NCI-H2081 (cell line): ENCODE measurements around the gene WNT10A.
"Not testable (repeated sequence)": the region's sequence is repeated elsewhere in the genome, so short reads cannot be mapped to it uniquely, and the experiment has no call there.

Experiments
- DNase-seq, 2 experiments: peaks; one replicate each; lab custom pipeline; 2025; lab: John Stamatoyannopoulos, UW

WNT10A gene

GRCh38 chr2:218880102-218880858 lies at the start of gene WNT10A:
WNT10A (plus strand) TSS chr2:218880852; CDS start chr2:218880996, 144 bp downstream.
- DNase-seq = peak; percentile 81 to 86

- no peak for DNase-seq
Measured at GRCh38 chr2:218831378-218831990, 49.2 kb upstream of the WNT10A start, which contains the start of gene PRKAG3. PRKAG3 (minus strand) TSS chr2:218831803.

GRCh38 chr2:218832081-218832480 lies 48.6 kb upstream of the WNT10A start:
- DNase-seq = no peak

- no peak for DNase-seq
Measured at GRCh38 chr2:218832520-218832919, 48.1 kb upstream of the WNT10A start.

- DNase-seq = no peak
Measured at GRCh38 chr2:218833023-218833609, 47.5 kb upstream of the WNT10A start.

GRCh38 chr2:218834685-218835084 lies 46.0 kb upstream of the WNT10A start:
- no peak for DNase-seq

GRCh38 chr2:218837495-218837894 lies 43.2 kb upstream of the WNT10A start:
- no peak for DNase-seq

- no peak for DNase-seq
Measured at GRCh38 chr2:218839430-218839829, 41.2 kb upstream of the WNT10A start.

GRCh38 chr2:218839888-218840287 lies 40.8 kb upstream of the WNT10A start:
- no peak for DNase-seq

- DNase-seq = not testable (repeated sequence)
Measured at GRCh38 chr2:218844334-218844733, 36.3 kb upstream of the WNT10A start.

GRCh38 chr2:218846963-218847362 lies 33.7 kb upstream of the WNT10A start:
- DNase-seq = not testable (repeated sequence)

- no peak for DNase-seq
Measured at GRCh38 chr2:218849721-218850120, 30.9 kb upstream of the WNT10A start.

- no peak for DNase-seq
Measured at GRCh38 chr2:218850796-218851195, 29.9 kb upstream of the WNT10A start.

GRCh38 chr2:218851286-218851685 lies 29.4 kb upstream of the WNT10A start:
- no peak for DNase-seq

- peak; percentile 56 to 59 for DNase-seq
Measured at GRCh38 chr2:218852911-218853667, 27.6 kb upstream of the WNT10A start.

GRCh38 chr2:218853766-218854165 lies 26.9 kb upstream of the WNT10A start:
- peak in 1 of 2 experiments; percentile 12 for DNase-seq

- DNase-seq = no peak
Measured at GRCh38 chr2:218854860-218855259, 25.8 kb upstream of the WNT10A start.

- no peak for DNase-seq
Measured at GRCh38 chr2:218855305-218856166, 25.1 kb upstream of the WNT10A start.

GRCh38 chr2:218856167-218856895 lies 24.3 kb upstream of the WNT10A start:
- no peak for DNase-seq

GRCh38 chr2:218856896-218857243 lies 23.8 kb upstream of the WNT10A start:
- DNase-seq = no peak
